ENCODE data around the gene CYP2E1. TPM values are rescaled to one million over a fixed set of nuclear protein-coding genes. Genes with fewer than 3 reads are reported as not detected.
"Not testable (repeated sequence)": the region's sequence is repeated elsewhere in the genome, so short reads cannot be mapped to it uniquely, and the experiment has no call there.

Gene CYP2E1
- polyA plus RNA-seq, 3 donors: 1.3 to 3.1 (median 2.1) TPM

DNA sequence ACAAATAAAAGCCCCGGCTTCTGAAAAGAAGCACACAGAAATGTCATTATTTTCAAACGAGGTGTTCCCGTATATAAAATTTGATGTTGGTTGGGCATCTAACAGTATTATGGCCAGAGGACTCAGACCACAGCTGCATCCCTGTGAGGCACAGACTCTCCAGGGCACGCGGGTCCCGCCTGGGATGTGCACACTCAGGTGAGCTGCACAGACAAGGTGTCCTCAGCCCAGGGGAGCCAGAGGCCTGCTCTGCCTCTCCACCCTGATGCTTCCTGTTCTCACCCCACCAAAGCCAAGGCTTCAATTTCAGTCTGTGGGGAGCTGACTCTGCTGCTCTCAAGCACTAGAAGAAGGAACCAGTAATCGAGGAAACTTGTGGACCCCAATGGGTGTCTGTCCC, 1.7 kb upstream of the CYP2E1 start:
- 90 to 91% (median 90%) methylated on average over 7 of the region's 7 CpGs for WGBS, 3 donors
- H3K27ac ChIP-seq (ENCODE audit: low read depth, low read length): no peak overlapping the region

DNA sequence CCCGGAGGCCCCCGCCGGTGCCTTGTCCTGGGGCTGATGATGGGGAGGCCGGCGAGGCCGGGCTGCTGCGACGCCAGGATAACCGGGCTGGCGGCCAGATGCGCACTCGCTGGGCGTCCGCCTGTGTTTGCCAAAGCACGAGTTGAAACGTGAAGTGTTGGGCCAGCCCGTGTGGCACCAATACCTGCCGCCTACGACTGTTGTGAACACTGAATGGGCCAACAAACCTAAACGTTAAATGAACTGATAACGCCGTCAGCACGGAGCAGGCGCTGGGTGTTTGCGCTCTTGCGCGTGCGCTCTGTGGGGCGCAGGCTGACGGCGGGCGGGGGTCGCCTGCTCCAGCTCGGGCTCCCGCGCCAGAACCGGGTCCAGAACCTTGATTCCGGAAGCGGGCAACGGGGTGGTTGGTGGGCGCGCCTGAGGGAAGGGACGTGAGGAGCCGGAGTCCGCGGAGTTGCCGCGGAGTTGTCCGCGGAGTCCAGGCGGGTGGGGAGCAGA, 658 bp downstream of the CYP2E1 start:
- no peak overlapping the region for H3K27ac ChIP-seq (ENCODE audit: low read depth, low read length)

DNA sequence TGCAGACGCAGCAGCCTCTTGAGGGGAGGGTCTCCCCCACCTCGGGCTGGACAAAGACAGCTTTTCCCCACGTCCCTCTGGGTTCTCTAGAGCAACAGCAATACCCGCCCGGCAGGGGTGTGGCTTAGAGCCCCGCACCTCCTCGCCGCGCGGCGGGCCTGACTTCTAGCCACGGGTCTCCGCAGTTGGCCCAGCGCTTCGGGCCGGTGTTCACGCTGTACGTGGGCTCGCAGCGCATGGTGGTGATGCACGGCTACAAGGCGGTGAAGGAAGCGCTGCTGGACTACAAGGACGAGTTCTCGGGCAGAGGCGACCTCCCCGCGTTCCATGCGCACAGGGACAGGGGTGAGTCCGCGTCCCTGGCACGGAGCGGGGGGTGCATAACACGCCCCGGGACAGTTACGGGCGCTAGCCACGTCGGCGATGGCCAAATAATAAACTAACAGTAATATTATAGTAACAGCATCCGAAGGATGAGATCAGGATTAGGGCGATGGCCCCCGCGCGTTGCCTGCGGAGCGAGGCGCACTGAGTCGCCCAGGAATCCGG, 1.2 kb downstream of the CYP2E1 start:
- no peak overlapping the region for H3K27ac ChIP-seq (ENCODE audit: low read depth, low read length)
- 3 to 17% (median 4%) methylated on average over 50 of the region's 50 CpGs for WGBS, 3 donors

More for the DNA sequence above, 658 bp downstream of the CYP2E1 start:
- WGBS, 3 donors: 3 to 14% (median 6%) methylated on average over 49 to 51 of the region's 51 CpGs

DNA sequence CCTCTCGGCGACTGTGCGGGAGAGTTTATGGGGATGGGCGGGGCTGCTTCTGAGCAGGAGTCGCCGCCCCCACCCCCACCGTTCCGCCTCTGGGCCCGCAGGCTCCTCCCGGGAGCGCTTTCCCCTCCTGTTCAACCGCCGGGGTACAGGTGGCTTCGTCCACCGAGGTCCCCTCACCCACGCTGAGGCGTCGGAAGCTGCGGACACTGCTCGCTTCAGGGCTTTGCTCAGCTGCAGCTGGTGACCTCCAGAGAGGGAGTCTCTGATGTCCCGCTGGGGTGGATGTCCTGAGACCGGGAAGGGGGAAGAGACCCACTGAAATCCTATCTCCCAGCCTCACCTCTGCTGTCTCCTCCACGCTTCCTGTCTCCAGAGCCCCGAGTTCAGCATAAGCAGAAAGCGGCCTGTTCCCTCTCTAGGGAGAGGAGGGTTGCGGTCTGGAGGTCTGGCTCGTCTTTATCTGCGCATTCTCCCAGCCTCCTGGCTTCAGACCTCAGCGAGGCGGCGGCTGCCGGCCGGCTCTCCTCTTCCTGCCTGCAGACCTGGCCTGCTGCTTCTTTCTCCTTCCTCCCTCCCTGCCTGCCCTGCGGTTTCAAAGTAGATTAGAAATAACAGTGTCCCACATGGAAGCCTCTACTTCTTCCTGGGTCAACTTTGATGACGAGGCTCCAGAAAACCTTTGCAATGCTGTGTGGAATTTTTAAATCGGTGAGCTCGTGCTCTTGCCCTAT, 1.8 kb downstream of the CYP2E1 start:
- H3K27ac ChIP-seq (ENCODE audit: low read depth, low read length): no peak overlapping the region
- 2 to 8% (median 3%) methylated on average over 27 to 37 of the region's 37 CpGs for WGBS, 3 donors

DNA sequence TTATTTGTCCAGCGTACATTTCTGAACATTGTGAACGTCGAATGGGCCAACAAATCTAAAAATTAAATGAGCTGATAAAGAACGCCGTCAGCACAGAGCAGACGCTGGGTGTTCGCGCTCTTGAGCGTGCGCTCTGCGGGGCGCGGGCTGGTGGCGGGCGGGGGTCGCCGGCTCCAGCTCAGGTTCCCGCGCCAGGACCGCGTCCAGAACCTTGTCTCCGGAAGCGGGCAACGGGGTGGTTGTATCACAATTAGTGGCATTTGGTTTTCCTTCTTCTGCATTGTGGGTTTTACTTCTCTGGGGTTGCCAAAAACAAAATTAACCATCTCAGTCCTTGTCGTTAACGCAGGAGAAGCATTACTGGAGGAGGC, 2.4 kb downstream of the CYP2E1 start:
- WGBS, 3 donors: 6 to 21% (median 17%) methylated on average over 26 of the region's 26 CpGs

DNA sequence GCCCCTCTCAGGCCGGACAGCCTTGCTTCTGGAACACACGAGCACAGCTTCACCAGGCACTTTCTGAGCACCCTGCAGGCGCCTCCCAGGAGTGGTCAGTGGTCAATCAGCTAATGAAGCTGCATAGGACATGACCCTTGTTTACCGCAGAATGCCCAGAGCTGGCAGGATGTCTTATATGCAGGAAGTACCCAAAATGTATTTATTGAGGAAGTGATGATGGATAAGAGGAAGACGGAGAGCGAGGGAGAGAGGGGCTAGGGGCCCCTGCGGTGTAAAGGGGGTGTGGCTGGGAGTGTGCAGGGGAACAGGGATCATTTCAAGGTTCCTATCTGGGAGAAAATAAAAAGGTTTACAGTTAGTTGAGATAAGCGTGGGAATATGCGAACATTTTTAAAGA, 3.3 kb downstream of the CYP2E1 start:
- WGBS, 3 donors: 41 to 72% (median 50%) methylated on average over 9 of the region's 9 CpGs
- no peak overlapping the region for H3K27ac ChIP-seq (ENCODE audit: low read depth, low read length)

More for the DNA sequence above, 2.4 kb downstream of the CYP2E1 start:
- H3K27ac ChIP-seq (ENCODE audit: low read depth, low read length): no peak overlapping the region

DNA sequence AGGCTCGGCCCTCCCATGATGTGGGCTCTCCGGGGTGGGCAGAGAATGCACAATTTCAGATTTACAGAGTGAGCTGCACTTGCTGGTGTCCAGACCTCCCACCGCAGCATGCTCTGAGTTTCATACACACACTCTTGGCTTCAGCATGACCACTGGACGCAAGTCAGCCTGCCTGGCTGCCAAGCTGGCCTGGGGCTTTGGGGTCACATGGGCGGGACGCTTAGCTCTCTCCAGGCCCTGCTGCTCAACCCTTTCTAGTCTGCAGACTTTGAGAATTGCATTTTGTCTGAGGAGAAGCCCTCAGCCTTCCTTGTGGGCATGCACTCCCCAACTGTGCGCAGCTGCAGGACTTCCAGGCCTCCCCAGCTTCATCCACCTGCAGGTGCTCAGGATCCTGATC, 5.7 kb downstream of the CYP2E1 start:
- WGBS, 3 donors: 70 to 79% (median 77%) methylated on average over 7 of the region's 7 CpGs

DNA sequence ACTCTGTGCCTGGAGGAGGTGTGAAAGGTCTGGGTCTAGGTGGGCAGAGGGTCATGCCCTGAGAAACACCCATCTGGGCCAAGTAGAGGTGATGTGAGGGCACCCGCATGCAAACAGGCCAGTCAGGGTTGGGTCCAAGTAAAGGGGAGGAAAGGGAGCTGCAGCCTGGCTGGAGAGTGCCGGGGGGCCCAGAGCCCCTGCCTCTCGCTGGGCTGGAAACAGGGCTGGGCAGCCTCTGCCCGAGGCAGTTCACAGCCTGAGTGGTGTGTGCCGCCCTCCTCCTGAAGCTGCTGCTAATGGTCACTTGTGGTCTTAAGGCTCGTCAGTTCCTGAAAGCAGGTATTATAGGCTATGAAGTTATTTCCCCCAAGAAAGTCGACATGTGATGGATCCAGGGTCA, 7.3 kb downstream of the CYP2E1 start:
- no peak overlapping the region for H3K27ac ChIP-seq (ENCODE audit: low read depth, low read length)
- 84 to 92% (median 86%) methylated on average over 7 of the region's 7 CpGs for whole genome bisulfite sequencing, 3 donors

More for the DNA sequence above, 5.7 kb downstream of the CYP2E1 start:
- H3K27ac ChIP-seq (ENCODE audit: low read depth, low read length): no peak overlapping the region

DNA sequence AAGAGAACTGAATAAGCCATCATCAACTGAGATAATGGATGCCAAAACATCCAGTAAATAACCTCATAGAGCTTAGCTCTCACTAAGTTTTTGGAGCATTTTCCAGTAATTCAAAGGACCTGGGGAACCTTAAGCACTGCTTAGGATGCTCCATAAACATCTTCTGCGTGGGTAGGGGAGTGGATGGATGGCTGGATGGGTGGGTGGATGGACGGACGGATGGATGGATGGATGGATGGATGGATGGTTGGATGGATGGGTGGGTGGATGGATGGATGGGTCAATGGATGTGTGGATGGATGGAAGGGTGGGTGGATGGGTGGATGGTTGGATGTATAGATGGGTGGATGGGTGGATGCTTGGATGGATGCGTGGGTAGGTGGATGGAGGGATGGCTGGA, 9.0 kb downstream of the CYP2E1 start:
- no peak overlapping the region for H3K27ac ChIP-seq (ENCODE audit: low read depth, low read length)
- WGBS, 3 donors: 59 to 63% (median 59%) methylated on average over 4 of the region's 4 CpGs

DNA sequence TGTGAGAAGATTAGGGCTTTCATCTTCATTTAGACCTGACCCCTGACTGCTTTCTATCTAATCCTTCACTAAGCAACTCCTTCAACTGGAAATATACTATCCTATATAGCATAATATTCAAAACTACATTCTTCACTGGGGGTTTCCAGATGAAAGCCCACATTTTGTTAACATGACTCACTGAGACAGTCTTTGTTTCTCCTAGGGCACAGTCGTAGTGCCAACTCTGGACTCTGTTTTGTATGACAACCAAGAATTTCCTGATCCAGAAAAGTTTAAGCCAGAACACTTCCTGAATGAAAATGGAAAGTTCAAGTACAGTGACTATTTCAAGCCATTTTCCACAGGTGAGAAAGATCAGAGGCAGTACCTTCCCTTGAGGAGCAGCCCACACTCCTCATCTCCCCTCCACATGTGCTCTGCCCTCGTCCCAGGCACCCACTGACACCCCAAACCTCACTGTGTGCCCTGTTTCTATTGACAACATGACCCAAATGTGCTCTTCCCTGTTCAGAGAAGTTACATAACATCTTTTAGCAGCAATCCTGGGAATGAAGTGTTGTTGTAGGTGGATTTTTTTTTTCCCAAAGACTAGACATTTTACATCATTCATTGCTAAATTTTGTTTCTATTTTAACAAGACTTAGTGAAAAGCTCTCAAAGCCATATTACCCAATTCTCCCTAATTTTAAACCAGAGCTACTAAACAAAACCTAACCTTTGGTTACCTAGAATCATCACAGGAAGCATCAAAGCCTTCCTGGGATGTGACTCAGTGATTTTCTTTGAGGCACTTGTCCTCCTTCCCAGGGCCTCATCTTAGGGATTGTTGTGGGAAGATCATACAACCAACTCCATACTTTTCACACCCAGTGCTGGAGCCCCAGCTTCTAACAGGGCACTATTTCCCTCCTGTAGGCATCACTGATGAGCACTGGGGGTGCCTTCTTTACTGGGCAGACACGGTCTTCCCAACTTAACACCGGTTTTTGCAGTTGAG, 10.7 kb downstream of the CYP2E1 start:
- WGBS, 3 donors: 54 to 75% (median 73%) methylated on average over 4 of the region's 4 CpGs
- H3K27ac ChIP-seq (ENCODE audit: low read depth, low read length): no peak overlapping the region

DNA sequence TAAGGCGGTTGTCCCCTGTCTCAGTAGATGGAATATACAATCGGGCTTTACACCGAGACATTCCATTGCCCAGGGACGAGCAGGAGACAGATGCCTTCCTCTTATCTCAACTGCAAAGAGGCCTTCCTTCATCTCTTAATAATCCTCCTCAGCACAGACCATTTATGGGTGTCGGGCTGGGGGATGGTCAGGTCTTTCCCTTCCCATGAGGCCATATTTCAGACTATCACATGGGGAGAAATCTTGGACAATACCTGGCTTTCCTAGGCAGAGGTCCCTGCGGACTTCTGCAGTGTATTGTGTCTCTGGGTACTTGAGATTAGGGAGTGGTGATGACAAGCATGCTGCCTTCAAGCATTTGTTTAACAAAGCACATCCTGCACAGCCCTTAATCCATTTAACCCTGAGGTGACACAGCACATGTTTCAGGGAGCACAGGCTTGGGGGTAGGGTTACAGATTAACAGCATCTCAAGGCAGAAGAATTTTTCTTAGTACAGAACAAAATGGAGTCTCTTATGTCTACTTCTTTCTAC, 14.3 kb downstream of the CYP2E1 start:
- not testable (repeated sequence) for H3K27ac ChIP-seq (ENCODE audit: low read depth, low read length)
- WGBS, 3 donors: 59 to 78% (median 66%) methylated on average over 6 of the region's 6 CpGs

DNA sequence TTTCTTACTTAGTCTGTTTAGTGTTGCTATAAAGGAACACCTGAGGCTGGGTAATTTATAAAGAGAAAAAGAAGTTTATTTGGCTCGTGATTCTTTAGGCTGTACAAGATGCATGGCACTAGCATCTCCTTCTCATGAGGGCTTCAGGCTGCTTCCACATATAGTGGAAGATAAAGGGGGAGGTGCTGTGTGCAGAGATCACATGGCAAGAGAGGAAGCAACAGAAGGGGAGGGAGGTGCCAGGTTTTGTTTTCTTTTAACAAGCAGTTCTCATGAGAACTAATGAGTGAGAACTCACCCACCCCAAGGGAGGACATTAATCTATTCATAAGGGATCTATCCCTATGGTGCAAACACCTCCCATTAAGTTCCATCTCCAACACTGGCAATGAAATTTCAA, 17.3 kb downstream of the CYP2E1 start:
- WGBS, 3 donors: 50 to 84% (median 56%) methylated on average over 1 of the region's 1 CpG

DNA sequence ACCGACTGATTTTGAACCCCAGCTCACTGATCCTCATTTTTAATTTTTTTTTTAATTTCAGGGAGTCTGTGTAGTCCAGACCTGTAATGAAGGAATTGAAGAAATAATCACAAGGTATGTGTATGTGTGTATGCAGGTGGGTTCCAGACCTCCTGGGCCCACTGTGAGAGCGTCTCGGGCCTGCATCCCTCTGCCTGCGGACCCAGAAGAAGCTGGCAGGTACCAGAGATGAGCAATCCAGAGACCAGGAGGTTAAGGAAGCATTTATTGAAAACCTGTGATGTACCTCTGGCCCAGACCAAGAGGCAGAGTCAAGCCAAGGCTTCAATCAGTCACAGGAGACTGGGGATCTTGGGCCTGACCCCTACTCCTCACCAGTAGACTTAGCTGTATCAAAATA, 27.4 kb downstream of the CYP2E1 start:
- H3K27ac ChIP-seq (ENCODE audit: low read depth, low read length): no peak overlapping the region
- 76 to 90% (median 86%) methylated on average over 4 of the region's 4 CpGs for WGBS, 3 donors

More for the DNA sequence above, 17.3 kb downstream of the CYP2E1 start:
- H3K27ac ChIP-seq (ENCODE audit: low read depth, low read length): no peak overlapping the region

DNA sequence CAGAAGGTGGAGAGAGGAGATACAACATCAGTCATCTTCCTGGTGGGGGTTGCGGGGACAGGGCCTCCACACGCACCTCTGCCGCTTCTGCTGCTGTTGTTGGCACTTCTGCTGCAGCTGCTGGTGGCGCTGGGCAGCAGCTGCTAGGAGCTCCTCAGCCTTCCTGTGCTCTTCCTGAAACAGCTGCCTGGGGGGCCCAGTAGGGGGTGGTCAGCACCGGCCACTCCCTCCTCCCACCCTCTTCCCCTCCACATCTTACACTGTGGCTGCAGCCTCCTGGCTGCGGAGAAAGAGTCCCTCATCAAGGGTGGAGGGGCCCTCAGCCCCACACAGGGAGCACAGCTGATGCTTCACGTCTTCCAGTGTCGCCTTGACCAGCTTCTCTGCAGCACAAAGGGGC, 28.4 kb downstream of the CYP2E1 start:
- WGBS, 3 donors: 62 to 74% (median 67%) methylated on average over 8 of the region's 8 CpGs
- H3K27ac ChIP-seq (ENCODE audit: low read depth, low read length): no peak overlapping the region

DNA sequence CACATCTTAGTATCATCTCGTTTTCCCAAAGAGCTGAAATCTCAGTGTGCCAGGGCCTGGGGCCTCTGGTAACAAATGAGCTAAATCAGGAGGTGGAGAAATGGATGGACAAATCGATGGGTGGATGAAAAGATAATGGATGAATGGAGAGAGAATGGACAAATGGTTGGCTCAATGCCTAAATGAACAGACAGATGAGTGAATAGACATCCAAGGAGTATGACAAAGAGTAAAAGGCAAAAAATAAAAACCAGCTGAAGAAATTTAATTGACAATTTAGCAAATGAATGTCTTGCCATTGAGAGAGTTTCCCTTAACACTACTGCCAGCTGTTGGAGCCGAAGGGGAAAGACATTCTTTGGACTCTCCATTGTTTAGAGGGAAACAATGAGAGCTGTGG, 30.2 kb downstream of the CYP2E1 start:
- WGBS, 3 donors: 40 to 55% (median 40%) methylated on average over 3 of the region's 3 CpGs
- H3K27ac ChIP-seq (ENCODE audit: low read depth, low read length): no peak overlapping the region

DNA sequence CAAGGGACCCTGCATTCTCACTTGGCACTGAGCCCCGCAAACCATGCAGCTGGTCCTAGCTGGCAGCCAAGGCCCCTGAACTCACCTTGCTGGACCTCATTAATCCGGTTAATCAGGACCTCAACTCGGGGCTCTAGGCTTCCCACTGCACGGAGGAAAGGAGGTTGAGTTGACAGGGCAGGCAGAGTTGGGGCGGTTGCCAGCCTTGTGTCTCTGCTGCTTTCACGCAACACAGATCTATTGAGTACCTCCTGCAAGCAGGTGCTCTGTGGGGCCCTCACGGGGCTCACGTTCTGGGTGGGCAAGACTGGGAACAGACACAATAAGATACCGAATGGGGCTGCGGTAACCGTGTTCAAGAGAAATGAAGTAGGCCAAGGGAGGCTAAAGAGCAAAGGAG, 32.1 kb downstream of the CYP2E1 start:
- 85 to 87% (median 86%) methylated on average over 11 of the region's 11 CpGs for WGBS, 3 donors
- no peak overlapping the region for H3K27ac ChIP-seq (ENCODE audit: low read depth, low read length)

DNA sequence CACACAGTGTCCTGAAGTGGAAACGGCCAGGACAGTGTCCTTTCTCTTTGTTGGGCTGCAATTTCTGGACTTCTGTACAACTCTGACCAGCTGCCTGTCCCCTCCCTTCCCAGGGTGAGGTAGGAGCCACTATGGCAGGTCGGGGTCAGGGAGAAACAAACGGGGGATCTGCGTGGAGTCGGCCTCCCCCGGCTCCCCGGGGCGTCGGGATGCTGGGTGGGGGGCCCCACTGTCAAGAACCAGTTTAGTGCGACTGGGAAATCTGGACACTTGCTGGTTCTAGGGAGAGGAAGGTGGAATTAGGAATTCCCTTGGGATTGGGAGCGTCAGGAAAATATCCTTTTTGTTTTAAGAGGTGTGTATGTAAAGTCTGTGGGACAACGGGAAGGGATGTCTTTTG, 37.7 kb downstream of the CYP2E1 start:
- no peak overlapping the region for H3K27ac ChIP-seq (ENCODE audit: low read depth, low read length)
- 85 to 92% (median 89%) methylated on average over 12 of the region's 12 CpGs for WGBS, 3 donors

DNA sequence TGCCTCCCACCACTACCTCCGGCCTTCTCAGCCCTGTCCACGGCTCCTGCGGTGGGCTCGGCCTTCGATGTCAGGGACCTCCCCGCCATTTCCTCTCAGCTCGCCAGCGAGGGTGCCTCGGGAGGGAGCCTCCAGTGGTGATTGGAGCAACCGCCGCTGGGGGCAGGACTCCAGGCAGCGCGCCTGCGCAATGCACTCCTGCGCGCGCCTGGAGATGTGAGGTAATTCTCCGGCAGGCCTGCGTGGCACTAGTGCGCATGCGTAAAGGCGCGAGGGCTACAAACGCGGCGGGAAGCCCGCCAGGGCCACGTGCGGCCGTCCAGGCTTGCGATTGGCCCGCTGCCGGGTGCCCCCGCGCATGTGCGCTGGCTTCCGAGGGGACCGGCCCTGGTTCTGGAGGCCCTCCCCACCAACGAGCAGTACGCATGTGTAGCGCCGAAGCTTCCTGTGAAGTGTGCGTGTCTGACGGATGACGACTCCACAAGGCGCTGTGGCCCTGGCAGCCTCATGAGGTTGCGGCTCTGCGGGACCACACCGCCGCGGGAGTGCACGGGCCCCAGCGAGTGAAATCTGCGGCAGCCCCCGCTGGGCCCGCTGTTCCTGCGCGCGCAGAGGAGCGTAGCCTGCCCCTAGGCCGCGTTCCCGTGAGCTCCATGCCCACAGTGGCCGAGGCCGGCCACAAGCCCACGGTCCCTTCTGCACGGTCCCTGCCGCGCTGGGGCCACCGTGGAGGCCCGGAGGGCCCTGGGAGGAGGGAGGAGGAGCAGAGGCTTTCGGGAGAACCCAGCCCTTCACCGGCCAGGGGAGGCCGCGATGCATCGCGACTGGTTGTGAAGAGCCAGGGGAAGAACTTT, 38.5 kb downstream of the CYP2E1 start, which contains the start of gene SYCE1:
TSS of gene SYCE1 (minus strand) at position 143 of the 854 bp plus-strand sequence. CDS start at position 89, 54 bp downstream.
- 62 to 63% (median 63%) methylated on average over 77 of the region's 77 CpGs for WGBS, 3 donors
- no peak within 1 kb of the TSS for H3K27ac ChIP-seq (ENCODE audit: low read depth, low read length)
